HCT116 (cell line): ENCODE data around the gene SCGB1C2. TPM values are rescaled to one million over a fixed set of nuclear protein-coding genes. Genes with fewer than 3 reads are reported as not detected.

Source experiments
- ATAC-seq: fragments of 200-7000 bp; cut with Tn5 transposase; 2 replicates; pipeline ENCODE4 v1.9.1; 2020; ENCODE audit warnings: mild to moderate bottlenecking, moderate library complexity
- BruUV-seq: library from RNA; stranded (reverse); fragments of 400-500 nt; replicated peaks from 2 replicates; lab custom pipeline; 2021; lab: Mats Ljungman, UMichigan
- CTCF ChIA-PET: fragments of 300-600 bp; sonication (Branson Sonifier 250); formaldehyde crosslinking; loops from one replicate; lab custom pipeline; 2021; ENCODE audit warnings: antibody characterized with exemption; lab: Charles Lee
- POLR2A ChIA-PET: fragments of 300-600, 350-600 bp; sonication (Branson Sonifier 250); formaldehyde crosslinking; loops from one replicate; lab custom pipeline; 2021; ENCODE audit warnings: antibody characterized with exemption; lab: Charles Lee
- RAD21 ChIA-PET, 2 experiments: fragments of 300-600 bp; sonication (Branson Sonifier 250); formaldehyde crosslinking; loops; one replicate each; lab custom pipeline; 2023; ENCODE audit warnings: low total read pairs in 2 of 2; ENCODE audit not compliant: uncharacterized antibody in 2 of 2, unreplicated experiment in 2 of 2, low non-redundant PET in 1 of 2; lab: Charles Lee
- DNase-seq: peaks from one replicate; pipeline ENCODE4 v3.0.0-alpha.2; 2010; ENCODE audit warnings: low read depth, low spot score
- H2AFZ ChIP-seq: fragments of 200-600 bp; shearing (Covaris generic), sonication (generic); 2 replicates; pipeline ENCODE4 v1.6.1; 2017; ENCODE audit warnings: low read depth, mixed run types, mixed read lengths, antibody characterized with exemption, low read length; ENCODE audit not compliant: poor library complexity, severe bottlenecking
- H3K27ac ChIP-seq: 2 replicates; pipeline ENCODE4 v1.5.1; 2012; ENCODE audit warnings: low read depth, low read length
- H3K27me3 ChIP-seq: fragments of 200-600 bp; sonication (generic); 2 replicates; pipeline ENCODE4 v1.6.1; 2016; ENCODE audit warnings: mixed run types, low read length, mixed read lengths; ENCODE audit not compliant: insufficient read depth
- H3K36me3 ChIP-seq, 2 experiments: fragments of 200-500 bp in 1 of 2; fragments of 200-600 bp in 1 of 2; sonication (Bioruptor generic) in 1 of 2; sonication (generic) in 1 of 2; 2 replicates each; pipeline versions ENCODE4 v1.5.1 to v1.6.1; 2014 to 2016; ENCODE audit warnings: low read length in 2 of 2, inconsistent platforms in 1 of 2, mixed read lengths in 1 of 2, mixed run types in 1 of 2; ENCODE audit not compliant: insufficient read depth in 2 of 2, control insufficient read depth in 1 of 2
- H3K4me1 ChIP-seq, 2 experiments: fragments of 200-600 bp in 1 of 2; sonication (generic) in 1 of 2; 2 replicates each; pipeline versions ENCODE4 v1.5.1 to v1.6.1; 2012 to 2017; ENCODE audit warnings: low read length in 2 of 2, inconsistent platforms in 1 of 2, mild to moderate bottlenecking in 1 of 2, mixed read lengths in 1 of 2, mixed run types in 1 of 2, moderate library complexity in 1 of 2; ENCODE audit not compliant: insufficient read depth in 2 of 2, control insufficient read depth in 1 of 2
- H3K4me2 ChIP-seq: fragments of 200-600 bp; sonication (generic); 2 replicates; pipeline ENCODE4 v1.6.1; 2017; ENCODE audit warnings: mixed run types, low read length, mixed read lengths
- H3K4me3 ChIP-seq, 2 experiments: fragments of 200-600 bp in 1 of 2; sonication (generic) in 1 of 2; replicated peaks in 1 of 2; 2 replicates each; pipeline ENCODE4 v1.5.1; 2011 to 2016; ENCODE audit warnings: low read length in 2 of 2, control low read depth in 1 of 2, low read depth in 1 of 2, mild to moderate bottlenecking in 1 of 2, mixed read lengths in 1 of 2, mixed run types in 1 of 2
- H3K79me2 ChIP-seq: fragments of 200-600 bp; sonication (generic); 2 replicates; pipeline ENCODE4 v1.6.1; 2017; ENCODE audit warnings: mild to moderate bottlenecking, mixed run types, low read length, moderate library complexity, mixed read lengths; ENCODE audit not compliant: insufficient read depth
- H3K9ac ChIP-seq: fragments of 200-600 bp; sonication (generic); 2 replicates; pipeline ENCODE4 v1.6.1; 2016; ENCODE audit warnings: low read length, mixed read lengths
- H3K9me2 ChIP-seq: fragments of 200-600 bp; sonication (generic), shearing (Covaris generic); 2 replicates; pipeline ENCODE4 v1.6.1; 2017; ENCODE audit warnings: mixed run types, mild to moderate bottlenecking, moderate library complexity; ENCODE audit not compliant: insufficient read depth
- H3K9me3 ChIP-seq, 2 experiments: fragments of 200-500 bp in 1 of 2; fragments of 200-600 bp in 1 of 2; sonication (Bioruptor generic) in 1 of 2; sonication (generic) in 1 of 2; 2 replicates each; pipeline ENCODE4 v1.6.1; 2014 to 2017; ENCODE audit warnings: low read length in 2 of 2, mixed read lengths in 2 of 2, inconsistent platforms in 1 of 2, low read depth in 1 of 2, mild to moderate bottlenecking in 1 of 2, mixed run types in 1 of 2, moderate library complexity in 1 of 2; ENCODE audit not compliant: control insufficient read depth in 1 of 2, insufficient read depth in 1 of 2
- H4K20me1 ChIP-seq: fragments of 200-600 bp; sonication (generic), shearing (Covaris generic); 2 replicates; pipeline ENCODE4 v1.6.1; 2017; ENCODE audit warnings: mixed run types, mild to moderate bottlenecking, moderate library complexity; ENCODE audit not compliant: insufficient read depth
- CBX3 ChIP-seq: IDR thresholded peaks from 2 replicates; pipeline ENCODE4 v1.6.1; 2012; ENCODE audit warnings: low read depth
- CEBPB ChIP-seq: IDR thresholded peaks from 2 replicates; pipeline ENCODE4 v1.6.1; 2012; ENCODE audit warnings: low read depth
- EGR1 ChIP-seq: IDR thresholded peaks from 2 replicates; pipeline ENCODE4 v1.6.1; 2012; ENCODE audit warnings: low read depth
- ELF1 ChIP-seq: IDR thresholded peaks from 2 replicates; pipeline ENCODE4 v1.6.1; 2012; ENCODE audit warnings: low read depth, borderline replicate concordance
- EZH2phosphoT487 ChIP-seq: fragments of 200-600 bp; IDR thresholded peaks from 2 replicates; pipeline ENCODE4 v1.6.1; 2018; ENCODE audit warnings: antibody characterized with exemption, borderline replicate concordance
- FOSL1 ChIP-seq: IDR thresholded peaks from 2 replicates; pipeline ENCODE4 v1.6.1; 2012; ENCODE audit warnings: low read depth
- JUND ChIP-seq: IDR thresholded peaks from 2 replicates; pipeline ENCODE4 v1.6.1; 2012
- POLR2A ChIP-seq: IDR thresholded peaks from 2 replicates; pipeline ENCODE4 v1.7.0; 2011; ENCODE audit warnings: borderline replicate concordance; ENCODE audit not compliant: insufficient read depth, insufficient read length; ENCODE audit errors: extremely low read depth
- POLR2AphosphoS5 ChIP-seq: IDR thresholded peaks from 2 replicates; pipeline ENCODE4 v1.6.1; 2011; ENCODE audit warnings: mild to moderate bottlenecking, low read depth, low read length, moderate library complexity
- RAD21 ChIP-seq: IDR thresholded peaks from 2 replicates; pipeline ENCODE4 v1.6.1; 2012; ENCODE audit warnings: low read depth, mild to moderate bottlenecking
- REST ChIP-seq: IDR thresholded peaks from 2 replicates; pipeline ENCODE4 v1.6.1; 2012; ENCODE audit warnings: low read depth
- SIN3A ChIP-seq: IDR thresholded peaks from 2 replicates; pipeline ENCODE4 v1.6.1; 2012; ENCODE audit warnings: low read depth
- SP1 ChIP-seq: IDR thresholded peaks from 2 replicates; pipeline ENCODE4 v1.6.1; 2012; ENCODE audit warnings: low read depth
- TCF7L2 ChIP-seq: IDR thresholded peaks from 2 replicates; pipeline ENCODE4 v1.7.0; 2011; ENCODE audit warnings: borderline replicate concordance, inconsistent platforms; ENCODE audit not compliant: insufficient read depth, insufficient read length; ENCODE audit errors: extremely low read depth
- YY1 ChIP-seq: IDR thresholded peaks from 2 replicates; pipeline ENCODE4 v1.6.1; 2011; ENCODE audit warnings: low read length, low read depth, moderate library complexity, mild to moderate bottlenecking; ENCODE audit not compliant: insufficient replicate concordance; ENCODE audit errors: extremely low read depth
- ZFX ChIP-seq: fragments of 450-650 bp; IDR thresholded peaks from 2 replicates; pipeline ENCODE4 v1.6.1; 2017
- ZNF274 ChIP-seq: fragments of 200-500 bp; sonication (Bioruptor generic); IDR thresholded peaks from 2 replicates; pipeline ENCODE4 v1.6.1; 2014; ENCODE audit warnings: mild to moderate bottlenecking, low read depth, low read length, inconsistent platforms
- intact Hi-C: fragments of 100-400 bp; cut with micrococcal nuclease; formaldehyde crosslinking; loops from 2 replicates; pipeline ENCODE4 v1.10.0; 2022
- total RNA-seq: library from RNA; stranded (reverse); gene quantifications from one replicate; pipeline ENCODE4 v1.2.1, GENCODE V29; 2021; ENCODE audit not compliant: unreplicated experiment
- TF ChIP-seq, protein P1 (sequence below): IDR thresholded peaks from 2 replicates; pipeline ENCODE4 v1.6.1; 2012
- TF ChIP-seq, protein P2 (sequence below): IDR thresholded peaks from 2 replicates; pipeline ENCODE4 v1.6.1; 2011; ENCODE audit warnings: mild to moderate bottlenecking, low read length, moderate library complexity; ENCODE audit not compliant: insufficient replicate concordance; ENCODE audit errors: extremely low read depth
- TF ChIP-seq, protein P3 (sequence below): IDR thresholded peaks from 2 replicates; pipeline ENCODE4 v1.6.1; 2012

SCGB1C2 gene
- total RNA-seq, 1 experiment from 2014 or later = not detected

- no peaks in the 10 kb centered on the region for H3K27me3 ChIP-seq
- ChIA-PET RAD21 (no interaction called here), POLR2A (no interaction called here), CTCF (no interaction called here)
- H3K9ac ChIP-seq = no peak overlapping the region
- no peak overlapping the region for H3K4me3 ChIP-seq
- no peaks in the 10 kb centered on the region for H4K20me1 ChIP-seq
- H3K9me3 ChIP-seq = no peaks in the 10 kb centered on the region
- no peak for DNase-seq
- H2AFZ ChIP-seq = no peak overlapping the region
- H3K9me2 ChIP-seq = no peaks in the 10 kb centered on the region
- ATAC-seq = no peak
- intact Hi-C loops = no loop called here
- no peaks in the 10 kb centered on the region for H3K36me3 ChIP-seq
- H3K79me2 ChIP-seq = no peaks in the 10 kb centered on the region
- H3K4me2 ChIP-seq = no peak overlapping the region
- no peaks in the 10 kb centered on the region for H3K4me1 ChIP-seq
- H3K27ac ChIP-seq = no peak overlapping the region
- TF ChIP-seq TCF7L2 = no peak
- no peak for TF ChIP-seq REST
- TF ChIP-seq EZH2phosphoT487 = no peak
- TF ChIP-seq JUND = no peak
- TF ChIP-seq RAD21 = no peak
- no peak for TF ChIP-seq ZFX
- TF ChIP-seq, protein P1, sequence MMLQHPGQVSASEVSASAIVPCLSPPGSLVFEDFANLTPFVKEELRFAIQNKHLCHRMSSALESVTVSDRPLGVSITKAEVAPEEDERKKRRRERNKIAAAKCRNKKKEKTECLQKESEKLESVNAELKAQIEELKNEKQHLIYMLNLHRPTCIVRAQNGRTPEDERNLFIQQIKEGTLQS = no peak
- no peak for TF ChIP-seq CEBPB
- no peak for TF ChIP-seq ZNF274
- no peak for TF ChIP-seq POLR2A
- no peak for TF ChIP-seq SP1
- no peak for TF ChIP-seq YY1
- TF ChIP-seq, protein P2, sequence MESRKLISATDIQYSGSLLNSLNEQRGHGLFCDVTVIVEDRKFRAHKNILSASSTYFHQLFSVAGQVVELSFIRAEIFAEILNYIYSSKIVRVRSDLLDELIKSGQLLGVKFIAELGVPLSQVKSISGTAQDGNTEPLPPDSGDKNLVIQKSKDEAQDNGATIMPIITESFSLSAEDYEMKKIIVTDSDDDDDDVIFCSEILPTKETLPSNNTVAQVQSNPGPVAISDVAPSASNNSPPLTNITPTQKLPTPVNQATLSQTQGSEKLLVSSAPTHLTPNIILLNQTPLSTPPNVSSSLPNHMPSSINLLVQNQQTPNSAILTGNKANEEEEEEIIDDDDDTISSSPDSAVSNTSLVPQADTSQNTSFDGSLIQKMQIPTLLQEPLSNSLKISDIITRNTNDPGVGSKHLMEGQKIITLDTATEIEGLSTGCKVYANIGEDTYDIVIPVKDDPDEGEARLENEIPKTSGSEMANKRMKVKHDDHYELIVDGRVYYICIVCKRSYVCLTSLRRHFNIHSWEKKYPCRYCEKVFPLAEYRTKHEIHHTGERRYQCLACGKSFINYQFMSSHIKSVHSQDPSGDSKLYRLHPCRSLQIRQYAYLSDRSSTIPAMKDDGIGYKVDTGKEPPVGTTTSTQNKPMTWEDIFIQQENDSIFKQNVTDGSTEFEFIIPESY = no peak
- no peak for TF ChIP-seq SIN3A
- TF ChIP-seq FOSL1 = no peak
- TF ChIP-seq ELF1 = no peak
- TF ChIP-seq CBX3 = no peak
- TF ChIP-seq, protein P3, sequence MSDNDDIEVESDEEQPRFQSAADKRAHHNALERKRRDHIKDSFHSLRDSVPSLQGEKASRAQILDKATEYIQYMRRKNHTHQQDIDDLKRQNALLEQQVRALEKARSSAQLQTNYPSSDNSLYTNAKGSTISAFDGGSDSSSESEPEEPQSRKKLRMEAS = no peak
- TF ChIP-seq POLR2AphosphoS5 = no peak
- TF ChIP-seq EGR1 = no peak
- no TSS peak for BruUV-seq
Observed at GRCh38 chr17:161481-161880, 24.1 kb downstream of the SCGB1C2 start.
